ENCODE results near the gene CX3CL1. TPM values are rescaled to one million over a fixed set of nuclear protein-coding genes. Genes with fewer than 3 reads are reported as not detected.
A peak's percentile ranks its signal among the peaks of the same experiment; 100 is the strongest.

The CX3CL1 gene
- total and polyA plus RNA-seq, 10 of the 15 experiments (the other 5 are each of a cell fraction or from before 2014, with no cell fraction given), result 0.03 to 1.2 (median 0.46) TPM

- TF ChIP-seq MTA2 (IDR thresholded peaks at IDR 0.05; ENCODE audit: low read depth) (no peak), MTA3 (IDR thresholded peaks at IDR 0.05; ENCODE audit: borderline replicate concordance, low read length) (no peak), YBX1 (IDR thresholded peaks at IDR 0.05) (no peak), HDAC6 (IDR thresholded peaks at IDR 0.05; ENCODE audit: unreplicated experiment) (no peak)
Measured at GRCh38 chr16:57371494-57372371, 557 bp upstream of the CX3CL1 start (continued).

GRCh38 chr16:57373117-57373947 lies 1.0 kb downstream of the CX3CL1 start:
- H3K9ac ChIP-seq (ENCODE audit: control insufficient read depth, insufficient read depth, low read length), result no peak overlapping the region; the same call in 1 of the 2 replicates
- intact Hi-C loops (cut with micrococcal nuclease; ENCODE audit: unreplicated experiment) (no loop called here), in situ Hi-C loops (cut with MboI) (no loop called here)
- no peaks in the 10 kb centered on the region for H3K27me3 ChIP-seq (replicated peaks in 1 of 2; ENCODE audit: control insufficient read depth in 2 of 2, insufficient read depth in 2 of 2, low read length in 1 of 2)
- no peak overlapping the region for H3K27ac ChIP-seq (ENCODE audit: control insufficient read depth, insufficient read depth)
- no peak for DNase-seq (ENCODE audit: low read depth, low spot score)
- peak; percentile 27 for ATAC-seq
- ChIA-PET RAD21 (ENCODE audit: unreplicated experiment) (interaction anchor here (0.9 to 5.3 kb wide), 13 partner anchors 8 to 114 kb away, joined by 3 to 41 read pairs (median 7); no protein-coding TSS in a partner anchor), CTCF (interaction anchor here (1.0 to 3.5 kb wide), 9 partner anchors 13 to 74 kb away, joined by 3 to 30 read pairs (median 5); no protein-coding TSS in a partner anchor), POLR2A (interaction anchor here (0.6 to 4.7 kb wide), 10 partner anchors 8 to 168 kb away, joined by 3 to 28 read pairs (median 4); no protein-coding TSS in a partner anchor), SMC1A (ENCODE audit: uncharacterized antibody, unreplicated experiment) (interaction anchor here (0.8 to 7.0 kb wide), 8 partner anchors 9 to 70 kb away, joined by 3 to 55 read pairs (median 4); no protein-coding TSS in a partner anchor)
- no peaks in the 10 kb centered on the region for H3K36me3 ChIP-seq (ENCODE audit: control insufficient read depth in 2 of 2, insufficient read depth in 2 of 2, low read length in 1 of 2)
- peaks cover 22% of the 10 kb centered on the region for H3K4me1 ChIP-seq (ENCODE audit: control insufficient read depth, insufficient read depth, low read length)
- no peak overlapping the region for H3K4me3 ChIP-seq
- H3K4me2 ChIP-seq (ENCODE audit: control insufficient read depth, insufficient read depth), result peak overlapping the region; percentile 26
- FAIRE-seq, result no peak
- no peaks in the 10 kb centered on the region for H4K20me1 ChIP-seq (ENCODE audit: control insufficient read depth, insufficient read depth)
- 57% methylated on average over 9 of the region's 9 CpGs for WGBS (ENCODE audit: insufficient coverage, insufficient replicate concordance, low lambda C conversion rate, missing lambda C conversion rate)
- no peaks in the 10 kb centered on the region for H3K79me2 ChIP-seq (ENCODE audit: control insufficient read depth, insufficient read depth, low read length)
- BruUV-seq (replicated peaks), result TSS peak; percentile 57
- H3K9me3 ChIP-seq (replicated peaks; ENCODE audit: control insufficient read depth, insufficient read depth, low read length), result no peaks in the 10 kb centered on the region
- H2AFZ ChIP-seq (ENCODE audit: control insufficient read depth, low read depth, low read length), result no peak overlapping the region
- TF ChIP-seq CBX3 (IDR thresholded peaks at IDR 0.05; ENCODE audit: borderline replicate concordance, low read depth) (no peak), RB1 (IDR thresholded peaks at IDR 0.05; ENCODE audit: borderline replicate concordance) (no peak), NRF1 (conservative IDR thresholded peaks at IDR 0.05; ENCODE audit: low read depth, low read length) (no peak), NKRF (conservative IDR thresholded peaks at IDR 0.05) (no peak), RAD21 (IDR thresholded peaks at IDR 0.05; ENCODE audit: insufficient read depth, low read depth, low read length) (no peak), E4F1 (IDR thresholded peaks at IDR 0.05; ENCODE audit: borderline replicate concordance, partially characterized antibody) (no peak), NBN (IDR thresholded peaks at IDR 0.05) (no peak)
